ENCODE results near the gene SUV39H1. TPM values are rescaled to one million over a fixed set of nuclear protein-coding genes. Genes with fewer than 3 reads are reported as not detected.
"Not testable (repeated sequence)": the region's sequence is repeated elsewhere in the genome, so short reads cannot be mapped to it uniquely, and the experiment has no call there.

Gene SUV39H1
- total RNA-seq, 1 donor from 2014 or later = 3.0 TPM

GRCh38 chrX:48676893-48677270, 19.7 kb upstream of the SUV39H1 start:
- Histone ChIP-seq H3K27me3 (no peaks in the 10 kb centered on the region), H3K27ac (peak overlapping the region; percentile 85), H3K4me3 (peak overlapping the region; percentile 70), H3K9me3 (no peaks in the 10 kb centered on the region), H3K36me3 (no peaks in the 10 kb centered on the region), H3K4me1 (peaks cover 10% of the 10 kb centered on the region)
- intact Hi-C loops (cut with DNase I) = no loop called here
- TF ChIP-seq CTCF (IDR thresholded peaks at IDR 0.05) = no peak
- DNase-seq = no peak
- ATAC-seq = peak; percentile 46

DNA sequence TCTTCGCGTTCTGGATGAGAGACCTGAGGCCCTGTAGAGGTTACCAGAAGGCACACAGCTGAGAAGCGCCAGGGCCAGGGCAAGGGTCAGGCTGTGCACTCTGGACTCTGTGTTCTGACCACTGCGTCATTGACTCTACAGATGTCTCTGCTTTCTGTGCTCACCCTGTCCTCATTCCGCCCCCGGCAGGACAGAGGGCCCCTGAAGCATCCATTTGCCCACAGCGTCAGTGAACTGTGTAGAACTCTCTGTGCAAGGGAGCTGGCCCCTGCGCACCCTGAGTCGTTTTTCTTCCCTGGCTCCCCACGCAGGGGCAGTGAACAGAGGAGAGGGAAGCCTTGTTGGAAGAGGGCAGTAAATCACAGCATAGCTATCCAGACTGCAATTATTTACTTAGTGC, 19.0 kb upstream of the SUV39H1 start:
- Histone ChIP-seq H3K4me1 (peaks cover 10% of the 10 kb centered on the region), H3K4me3 (no peak overlapping the region), H3K27me3 (no peaks in the 10 kb centered on the region), H3K9me3 (no peaks in the 10 kb centered on the region), H3K36me3 (no peaks in the 10 kb centered on the region), H3K27ac (no peak overlapping the region)
- intact Hi-C loops (cut with DNase I) = no loop called here
- no peak for DNase-seq
- no peak for ATAC-seq
- no peak for TF ChIP-seq CTCF (IDR thresholded peaks at IDR 0.05)

- H3K4me1 ChIP-seq; H3K27ac ChIP-seq; H3K9me3 ChIP-seq; DNase-seq; H3K4me3 ChIP-seq; intact Hi-C loops (cut with DNase I); ATAC-seq; H3K27me3 ChIP-seq; H3K36me3 ChIP-seq: not testable (repeated sequence)
Observed at GRCh38 chrX:48680467-48680866, 16.1 kb upstream of the SUV39H1 start.

- intact Hi-C loops (cut with DNase I); H3K27ac ChIP-seq; H3K4me1 ChIP-seq; DNase-seq; H3K36me3 ChIP-seq; H3K9me3 ChIP-seq; ATAC-seq; H3K27me3 ChIP-seq; H3K4me3 ChIP-seq: not testable (repeated sequence)
Observed at GRCh38 chrX:48680925-48681324, 15.6 kb upstream of the SUV39H1 start.

DNA sequence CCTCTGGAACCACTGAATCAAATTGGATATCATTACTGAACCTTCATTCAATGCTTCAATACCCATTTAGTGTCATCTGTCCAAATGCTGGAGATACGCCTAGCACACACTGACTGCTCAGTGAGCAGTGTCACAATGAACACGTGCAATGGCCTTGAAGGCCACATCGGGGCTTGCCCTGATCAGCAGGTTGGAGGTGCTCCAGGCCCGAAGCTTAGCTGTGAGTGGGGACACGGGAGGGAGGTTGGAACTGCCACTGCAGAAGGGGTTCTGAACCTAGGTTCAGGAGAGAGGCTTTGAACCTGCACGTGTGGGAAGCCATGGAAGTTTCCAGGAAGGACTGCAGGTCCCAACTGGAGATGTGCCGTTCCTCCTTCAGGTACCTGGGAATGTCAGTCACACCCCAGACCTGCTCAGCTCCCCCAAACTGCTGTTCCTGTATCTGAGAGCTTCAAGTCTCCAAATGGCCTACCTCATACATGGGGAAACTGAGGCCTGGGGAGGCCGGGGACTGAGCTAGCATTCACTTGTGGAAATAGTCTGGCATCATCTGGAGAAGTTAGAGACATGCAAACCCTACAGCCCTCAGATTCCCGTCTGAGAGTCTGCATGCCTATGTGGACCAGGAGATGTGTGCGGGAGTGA, 14.9 kb upstream of the SUV39H1 start:
- DNase-seq = no peak
- no peaks in the 10 kb centered on the region for H3K27me3 ChIP-seq

DNA sequence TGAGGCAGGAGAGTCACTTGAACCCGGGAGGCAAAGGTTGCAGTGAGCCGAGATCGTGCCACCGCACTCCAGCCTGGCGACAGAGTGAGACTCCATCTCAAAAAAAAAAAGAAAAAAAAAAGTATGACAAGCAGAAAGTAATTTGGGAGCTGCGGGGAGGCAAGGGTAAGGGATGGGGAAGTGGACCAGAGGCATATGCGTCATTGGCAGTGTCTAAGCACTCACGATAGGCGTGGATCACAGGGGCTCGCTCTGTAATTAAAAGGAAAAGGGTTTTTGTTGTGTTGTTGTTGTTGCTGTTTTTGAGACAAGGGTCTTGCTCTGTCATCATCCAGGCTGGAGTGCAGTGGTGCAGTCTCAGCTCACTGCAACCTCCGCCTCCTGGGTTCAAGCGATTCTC, 13.7 kb upstream of the SUV39H1 start:
- H3K4me3 ChIP-seq; DNase-seq; H3K4me1 ChIP-seq; H3K9me3 ChIP-seq; intact Hi-C loops (cut with DNase I); H3K36me3 ChIP-seq; H3K27me3 ChIP-seq: not testable (repeated sequence)
- peak; percentile 72 for ATAC-seq
- peak overlapping the region; percentile 70 for H3K27ac ChIP-seq

More for the DNA sequence above, 14.9 kb upstream of the SUV39H1 start:
- H3K36me3 ChIP-seq = no peaks in the 10 kb centered on the region
- no peak for TF ChIP-seq CTCF (IDR thresholded peaks at IDR 0.05)
- no peak overlapping the region for H3K4me3 ChIP-seq
- intact Hi-C loops (cut with DNase I) = no loop called here
- no peaks in the 10 kb centered on the region for H3K9me3 ChIP-seq
- H3K27ac ChIP-seq = no peak overlapping the region
- ATAC-seq = no peak
- H3K4me1 ChIP-seq = peaks cover 5% of the 10 kb centered on the region

GRCh38 chrX:48683411-48683982, 13.0 kb upstream of the SUV39H1 start, which contains the start of gene WAS:
WAS (plus strand) TSS chrX:48683799; CDS start chrX:48683854, 55 bp downstream.
- intact Hi-C loops (cut with DNase I) = no loop called here
- Histone ChIP-seq H3K27ac (peak within 1 kb of the TSS; percentile 70), H3K9me3 (no peaks in the 10 kb centered on the region), H3K27me3 (no peaks in the 10 kb centered on the region), H3K36me3 (no peaks in the 10 kb centered on the region), H3K4me1 (no peaks in the 10 kb centered on the region), H3K4me3 (peak within 1 kb of the TSS; percentile 39)
- peak; percentile 64 for DNase-seq
- peak; percentile 90 for ATAC-seq
- TF ChIP-seq CTCF (IDR thresholded peaks at IDR 0.05) = no peak

Data from upper lobe of right lung (tissue), 1 donor.